Uterus (tissue), 2 donors: ENCODE data around the gene QKI.

Source experiments
- POLR2A ChIP-seq, 2 donors: fragments of 450-650 bp; IDR thresholded peaks; one replicate each; pipeline ENCODE4 v1.6.1; 2016; ENCODE audit warnings: antibody characterized with exemption in 2 of 2, mild to moderate bottlenecking in 1 of 2, moderate library complexity in 1 of 2
- TF ChIP-seq, protein P1 (sequence below), 4 experiments: fragments of 200-600 bp in 2 of 4; fragments of 450-650 bp in 2 of 4; sonication (generic) in 2 of 4; IDR thresholded peaks; one replicate each; pipeline ENCODE4 v1.5.1; 2016 to 2019; ENCODE audit warnings: antibody characterized with exemption in 4 of 4, mild to moderate bottlenecking in 2 of 4, moderate library complexity in 1 of 4

DNA sequence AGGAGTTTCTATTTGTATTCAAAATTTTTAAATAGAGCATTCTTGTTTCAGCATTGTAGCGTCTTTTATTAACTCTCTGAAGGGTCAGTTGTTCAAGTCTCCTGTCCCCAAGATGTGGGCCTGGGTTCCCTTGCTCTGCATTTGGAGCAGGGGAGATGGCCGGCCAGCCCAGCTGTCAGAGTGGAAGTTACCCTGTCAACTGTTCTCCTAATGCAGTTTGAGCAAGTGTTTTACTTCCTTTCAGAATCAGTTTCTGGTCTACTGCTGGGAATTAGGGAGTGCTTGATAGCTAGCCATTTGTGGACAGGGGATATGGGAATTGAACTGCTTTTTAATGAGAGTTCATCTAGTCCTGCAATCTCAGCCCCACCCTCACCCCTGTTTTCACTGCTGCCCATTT is 116.6 kb downstream of the QKI start:
- TF ChIP-seq, protein P1, sequence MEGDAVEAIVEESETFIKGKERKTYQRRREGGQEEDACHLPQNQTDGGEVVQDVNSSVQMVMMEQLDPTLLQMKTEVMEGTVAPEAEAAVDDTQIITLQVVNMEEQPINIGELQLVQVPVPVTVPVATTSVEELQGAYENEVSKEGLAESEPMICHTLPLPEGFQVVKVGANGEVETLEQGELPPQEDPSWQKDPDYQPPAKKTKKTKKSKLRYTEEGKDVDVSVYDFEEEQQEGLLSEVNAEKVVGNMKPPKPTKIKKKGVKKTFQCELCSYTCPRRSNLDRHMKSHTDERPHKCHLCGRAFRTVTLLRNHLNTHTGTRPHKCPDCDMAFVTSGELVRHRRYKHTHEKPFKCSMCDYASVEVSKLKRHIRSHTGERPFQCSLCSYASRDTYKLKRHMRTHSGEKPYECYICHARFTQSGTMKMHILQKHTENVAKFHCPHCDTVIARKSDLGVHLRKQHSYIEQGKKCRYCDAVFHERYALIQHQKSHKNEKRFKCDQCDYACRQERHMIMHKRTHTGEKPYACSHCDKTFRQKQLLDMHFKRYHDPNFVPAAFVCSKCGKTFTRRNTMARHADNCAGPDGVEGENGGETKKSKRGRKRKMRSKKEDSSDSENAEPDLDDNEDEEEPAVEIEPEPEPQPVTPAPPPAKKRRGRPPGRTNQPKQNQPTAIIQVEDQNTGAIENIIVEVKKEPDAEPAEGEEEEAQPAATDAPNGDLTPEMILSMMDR (IDR thresholded peaks at IDR 0.05): no peak
- no peak for TF ChIP-seq POLR2A (IDR thresholded peaks at IDR 0.05)
